ENCODE measurements around the gene RIC3.

DNA sequence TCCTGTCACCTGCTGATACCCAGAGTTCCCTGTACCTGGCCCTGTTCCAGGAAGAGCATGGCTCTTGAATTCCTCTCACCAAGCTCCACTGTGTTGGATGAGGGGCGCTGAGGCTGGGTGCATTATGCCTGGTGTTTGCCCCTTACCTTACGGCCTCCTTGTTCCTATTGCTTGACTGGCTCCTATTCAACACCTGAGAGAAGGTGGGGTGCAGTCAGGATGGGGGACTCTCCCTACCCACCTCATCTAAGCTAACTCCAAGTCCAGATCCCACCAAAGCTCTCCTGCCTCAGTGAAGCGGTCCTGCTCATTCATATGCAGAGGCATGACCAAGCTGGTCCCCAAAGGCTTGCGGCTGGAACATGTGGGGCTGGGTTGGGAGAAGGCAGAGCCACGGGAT lies 35.8 kb upstream of the RIC3 start:
- TF ChIP-seq, protein P1, sequence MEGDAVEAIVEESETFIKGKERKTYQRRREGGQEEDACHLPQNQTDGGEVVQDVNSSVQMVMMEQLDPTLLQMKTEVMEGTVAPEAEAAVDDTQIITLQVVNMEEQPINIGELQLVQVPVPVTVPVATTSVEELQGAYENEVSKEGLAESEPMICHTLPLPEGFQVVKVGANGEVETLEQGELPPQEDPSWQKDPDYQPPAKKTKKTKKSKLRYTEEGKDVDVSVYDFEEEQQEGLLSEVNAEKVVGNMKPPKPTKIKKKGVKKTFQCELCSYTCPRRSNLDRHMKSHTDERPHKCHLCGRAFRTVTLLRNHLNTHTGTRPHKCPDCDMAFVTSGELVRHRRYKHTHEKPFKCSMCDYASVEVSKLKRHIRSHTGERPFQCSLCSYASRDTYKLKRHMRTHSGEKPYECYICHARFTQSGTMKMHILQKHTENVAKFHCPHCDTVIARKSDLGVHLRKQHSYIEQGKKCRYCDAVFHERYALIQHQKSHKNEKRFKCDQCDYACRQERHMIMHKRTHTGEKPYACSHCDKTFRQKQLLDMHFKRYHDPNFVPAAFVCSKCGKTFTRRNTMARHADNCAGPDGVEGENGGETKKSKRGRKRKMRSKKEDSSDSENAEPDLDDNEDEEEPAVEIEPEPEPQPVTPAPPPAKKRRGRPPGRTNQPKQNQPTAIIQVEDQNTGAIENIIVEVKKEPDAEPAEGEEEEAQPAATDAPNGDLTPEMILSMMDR (conservative IDR thresholded peaks at IDR 0.05 in 1 of 2, IDR thresholded peaks at IDR 0.05 in 1 of 2; ENCODE audit: low read depth in 1 of 2, low read length in 2 of 2), result no peak
- TF ChIP-seq EZH2 (IDR thresholded peaks at IDR 0.05; ENCODE audit: low read length, missing control alignments), result no peak
